WERI-Rb-1 (cell line): Measurements from ENCODE around the gene HS6ST1.

Experiments used
- DNase-seq: peaks from one replicate; pipeline ENCODE4 v3.0.0-alpha.2; 2020
- H3K27ac ChIP-seq: fragments of 250-450 bp; sonication (Bioruptor Pico); 2 replicates; pipeline ENCODE4 v1.5.1; 2020; ENCODE audit warnings: mild to moderate bottlenecking, moderate library complexity
- H3K27me3 ChIP-seq: fragments of 250-450 bp; sonication (Bioruptor Pico); 2 replicates; pipeline ENCODE4 v1.5.1; 2021; ENCODE audit warnings: mild to moderate bottlenecking, low read depth, moderate library complexity; ENCODE audit not compliant: insufficient read depth, severe bottlenecking
- H3K36me3 ChIP-seq: fragments of 250-450 bp; sonication (Bioruptor Pico); 2 replicates; pipeline ENCODE4 v1.5.1; 2020; ENCODE audit warnings: mild to moderate bottlenecking, moderate library complexity
- H3K4me3 ChIP-seq: 2 replicates; pipeline ENCODE4 v1.5.1; 2011; ENCODE audit warnings: low read depth, mild to moderate bottlenecking, control low read depth, low read length
- H3K9me3 ChIP-seq: fragments of 250-450 bp; sonication (Bioruptor Pico); 2 replicates; pipeline ENCODE4 v1.5.1; 2021; ENCODE audit warnings: mild to moderate bottlenecking, moderate library complexity; ENCODE audit not compliant: severe bottlenecking
- CTCF ChIP-seq: IDR thresholded peaks from 2 replicates; pipeline ENCODE4 v1.5.1; 2011; ENCODE audit warnings: low read depth, mild to moderate bottlenecking, control low read depth, inconsistent platforms, low read length

HS6ST1 gene

GRCh38 chr2:128286905-128287779 lies 31.5 kb downstream of the HS6ST1 start:
- Histone ChIP-seq H3K4me3 (no peak overlapping the region), H3K27me3 (no peaks in the 10 kb centered on the region), H3K9me3 (no peaks in the 10 kb centered on the region), H3K27ac (no peak overlapping the region), H3K36me3 (peaks cover 28% of the 10 kb centered on the region)
- no peak for TF ChIP-seq CTCF
- DNase-seq: no peak

GRCh38 chr2:128286011-128286721 lies 32.5 kb downstream of the HS6ST1 start:
- Histone ChIP-seq H3K27me3 (no peaks in the 10 kb centered on the region), H3K27ac (peak overlapping the region; percentile 56), H3K36me3 (peaks cover 31% of the 10 kb centered on the region), H3K4me3 (no peak overlapping the region), H3K9me3 (no peaks in the 10 kb centered on the region)
- TF ChIP-seq CTCF: no peak
- no peak for DNase-seq

GRCh38 chr2:128285329-128285931 lies 33.2 kb downstream of the HS6ST1 start:
- H3K36me3 ChIP-seq: peaks cover 37% of the 10 kb centered on the region
- H3K27me3 ChIP-seq: no peaks in the 10 kb centered on the region
- H3K9me3 ChIP-seq: no peaks in the 10 kb centered on the region
- peak overlapping the region; percentile 56; the same call in 1 of the 2 replicates for H3K27ac ChIP-seq
- no peak for TF ChIP-seq CTCF
- H3K4me3 ChIP-seq: no peak overlapping the region
- DNase-seq: no peak

- H3K9me3 ChIP-seq: no peaks in the 10 kb centered on the region
- H3K27ac ChIP-seq: peak overlapping the region; percentile 56; the same call in 1 of the 2 replicates
- TF ChIP-seq CTCF: no peak
- DNase-seq: no peak
- peaks cover 37% of the 10 kb centered on the region for H3K36me3 ChIP-seq
- H3K27me3 ChIP-seq: no peaks in the 10 kb centered on the region
- H3K4me3 ChIP-seq: no peak overlapping the region
Measured at GRCh38 chr2:128284841-128285240, 33.8 kb downstream of the HS6ST1 start.

GRCh38 chr2:128284037-128284441 lies 34.6 kb downstream of the HS6ST1 start:
- Histone ChIP-seq H3K27me3 (no peaks in the 10 kb centered on the region), H3K4me3 (no peak overlapping the region), H3K27ac (peak overlapping the region; percentile 71), H3K9me3 (no peaks in the 10 kb centered on the region), H3K36me3 (peaks cover 37% of the 10 kb centered on the region)
- no peak for DNase-seq
- TF ChIP-seq CTCF: no peak
